Fibroblast of peridontal ligament (primary cell): Measurements from ENCODE around the gene DNAJC22.
A peak's percentile ranks its signal among the peaks of the same experiment; 100 is the strongest.
"Not testable (repeated sequence)": the region's sequence is repeated elsewhere in the genome, so short reads cannot be mapped to it uniquely, and the experiment has no call there.

ENCODE experiments used
- DNase-seq: peaks from one replicate; pipeline ENCODE4 v3.0.0-alpha.2; 2010; ENCODE audit errors: extremely low read depth

DNAJC22 gene

DNA sequence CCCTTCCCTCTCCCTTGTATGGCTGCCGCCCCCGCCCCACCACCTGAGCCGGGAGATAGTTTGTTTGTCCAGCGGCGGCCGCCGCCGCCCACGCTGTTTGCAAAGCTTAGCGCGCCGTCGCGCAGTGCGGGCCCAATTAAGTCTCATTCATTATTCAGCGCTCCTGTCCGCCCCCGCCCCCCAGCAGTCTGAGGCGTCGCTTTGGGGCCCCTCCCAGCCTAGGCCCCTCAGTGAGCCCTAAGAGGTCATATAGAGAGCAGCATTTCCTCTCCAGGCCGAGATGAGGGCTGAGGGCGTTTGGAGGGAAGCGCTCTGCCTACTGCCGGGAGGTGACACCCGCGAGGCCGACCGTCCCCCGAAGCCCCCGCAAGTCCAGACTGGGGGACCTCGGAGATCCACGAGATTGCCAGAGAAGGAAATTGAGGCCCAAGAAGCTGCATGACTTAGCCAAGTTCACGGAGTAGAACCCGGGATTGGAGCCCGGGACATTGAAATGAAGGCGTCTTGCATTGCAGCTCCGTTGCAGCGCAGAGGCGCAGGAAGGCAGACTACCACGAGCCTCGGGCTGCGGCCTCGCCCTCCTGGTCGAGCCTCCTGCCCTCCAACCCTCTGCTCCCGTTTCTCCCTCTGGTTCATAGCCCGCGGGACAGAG is at the start of gene DNAJC22:
Gene DNAJC22 (plus strand): TSS at position 230 of the 652 bp plus-strand sequence. CDS start 1,985 bp downstream, outside the sequence.
- no peak for DNase-seq

DNA sequence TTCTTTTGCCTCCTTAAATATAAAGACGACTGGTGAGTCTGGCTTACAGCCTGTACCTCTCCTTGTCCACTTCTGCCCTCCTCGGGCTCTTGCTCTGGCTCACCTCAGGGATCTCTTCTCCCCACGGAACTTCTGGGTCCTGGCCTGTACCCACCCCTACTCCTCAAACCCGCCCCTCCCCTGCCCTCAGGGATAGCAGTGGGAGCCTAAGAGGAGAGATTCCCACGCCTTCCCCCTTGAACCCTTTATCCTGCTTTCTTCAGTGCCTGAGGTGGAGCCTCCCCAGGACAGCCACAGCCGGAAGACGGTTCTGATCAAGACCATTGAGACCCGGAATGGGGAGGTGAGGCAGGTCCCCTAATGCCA is 49.0 kb upstream of the DNAJC22 start:
- no peak for DNase-seq

DNA sequence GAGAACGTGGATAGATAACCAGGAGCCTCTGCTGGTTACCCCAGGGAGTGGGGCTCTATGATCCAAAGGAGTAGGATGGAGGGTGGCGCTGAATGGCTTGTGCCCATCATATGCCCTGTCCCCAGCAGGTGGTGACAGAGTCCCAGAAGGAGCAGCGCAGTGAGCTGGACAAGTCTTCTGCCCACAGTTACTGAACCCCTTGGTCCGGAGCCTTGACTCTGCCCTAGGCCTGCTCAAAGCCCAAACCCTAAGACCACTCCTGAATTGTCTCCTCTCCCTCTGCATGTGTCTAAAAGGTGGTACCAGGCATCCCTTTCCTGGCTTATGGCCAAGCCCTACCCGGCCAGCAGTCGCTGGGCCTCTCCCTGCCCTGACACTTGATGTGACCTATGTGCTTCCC is 48.5 kb upstream of the DNAJC22 start:
- no peak for DNase-seq

DNA sequence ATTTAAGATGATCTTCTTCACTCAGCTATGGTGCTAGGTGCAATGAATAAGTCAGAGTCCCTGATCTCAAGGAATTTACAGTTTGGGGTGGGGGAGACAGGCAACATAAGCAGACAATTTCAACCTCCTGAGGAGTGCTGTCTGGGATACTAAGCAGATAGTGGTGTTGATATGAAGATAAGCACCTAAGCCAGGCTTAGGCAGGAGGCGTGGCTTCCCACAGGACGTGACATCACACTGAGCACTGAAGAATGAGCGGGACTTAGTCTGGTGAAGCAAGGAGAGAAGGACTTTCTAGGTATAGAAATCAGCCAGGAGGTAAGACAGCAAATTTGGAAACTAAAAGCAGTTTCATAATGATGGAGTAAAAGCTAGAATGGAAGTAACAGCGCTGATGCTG is 44.9 kb upstream of the DNAJC22 start:
- no peak for DNase-seq

DNA sequence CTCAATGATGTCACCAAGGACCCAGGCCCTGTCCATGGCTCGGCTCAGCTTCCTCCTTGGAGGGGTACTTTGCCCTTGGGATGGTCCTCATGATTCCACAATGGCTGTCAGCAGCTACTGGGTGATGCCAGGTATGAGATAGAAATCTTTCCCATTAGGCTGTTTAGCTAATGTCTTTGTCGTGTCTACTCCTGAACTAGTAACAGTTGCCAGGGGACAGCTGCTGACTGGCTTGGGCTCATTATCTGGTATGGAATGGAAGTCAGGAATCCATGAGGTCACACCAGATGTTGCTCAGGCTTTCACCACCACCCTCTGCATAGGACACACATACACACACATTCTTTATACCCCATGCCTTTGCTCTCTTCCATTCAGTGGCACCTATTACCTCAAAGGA is 42.5 kb upstream of the DNAJC22 start:
- peak; percentile 59 for DNase-seq

DNA sequence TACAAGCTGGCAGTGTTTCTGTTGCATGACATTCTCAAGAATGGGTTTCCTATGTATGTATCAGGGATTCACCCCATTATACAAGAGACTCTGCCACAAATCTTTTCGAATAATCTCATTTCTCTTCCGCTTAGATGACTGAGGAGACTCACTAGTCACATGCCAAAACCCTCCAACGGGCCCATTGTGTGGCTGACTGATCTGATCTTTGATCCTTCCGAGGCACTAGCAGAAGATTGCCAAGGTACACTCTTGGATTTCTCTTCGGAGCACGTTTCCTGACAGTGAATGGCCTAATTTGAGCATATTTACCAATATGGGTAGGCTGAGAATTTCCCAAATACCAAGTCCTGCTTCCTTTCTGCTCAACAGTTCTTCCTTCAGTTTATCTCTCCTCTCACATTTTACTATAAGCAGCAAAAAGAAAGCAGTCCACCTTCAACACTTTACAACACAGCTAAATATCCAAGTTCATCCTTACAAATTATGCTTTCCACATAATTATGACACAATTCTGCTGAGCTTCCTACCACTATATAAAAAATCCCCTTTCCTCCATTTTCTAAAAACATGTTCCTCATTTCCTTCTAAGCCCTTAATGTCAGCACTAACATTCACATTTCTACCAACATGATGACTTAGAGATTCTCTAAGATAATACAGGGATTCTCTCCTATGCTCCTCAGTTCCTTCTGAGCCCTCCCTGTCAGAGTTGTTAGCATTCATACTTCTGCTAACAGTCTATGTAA is 40.8 kb upstream of the DNAJC22 start:
- DNase-seq: no peak

DNA sequence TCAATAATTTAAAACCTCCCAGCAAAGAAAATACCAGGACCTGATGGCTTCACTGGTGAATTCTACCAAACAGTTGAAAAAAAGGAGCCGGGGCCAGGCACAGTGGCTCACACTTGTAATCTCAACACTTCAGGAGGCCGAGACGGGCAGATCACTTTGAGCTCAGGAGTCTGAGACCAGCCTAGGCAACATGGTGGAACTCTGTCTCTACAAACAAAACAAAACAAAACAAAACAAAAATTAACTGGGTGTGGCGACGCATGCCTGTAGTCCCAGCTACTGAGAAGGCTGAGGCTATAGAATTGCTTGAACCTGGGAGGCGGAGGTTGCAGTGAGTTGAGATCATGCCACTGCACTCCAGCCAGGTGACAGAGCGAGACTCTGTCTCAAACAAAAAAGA is 37.3 kb upstream of the DNAJC22 start:
- DNase-seq: no peak

DNA sequence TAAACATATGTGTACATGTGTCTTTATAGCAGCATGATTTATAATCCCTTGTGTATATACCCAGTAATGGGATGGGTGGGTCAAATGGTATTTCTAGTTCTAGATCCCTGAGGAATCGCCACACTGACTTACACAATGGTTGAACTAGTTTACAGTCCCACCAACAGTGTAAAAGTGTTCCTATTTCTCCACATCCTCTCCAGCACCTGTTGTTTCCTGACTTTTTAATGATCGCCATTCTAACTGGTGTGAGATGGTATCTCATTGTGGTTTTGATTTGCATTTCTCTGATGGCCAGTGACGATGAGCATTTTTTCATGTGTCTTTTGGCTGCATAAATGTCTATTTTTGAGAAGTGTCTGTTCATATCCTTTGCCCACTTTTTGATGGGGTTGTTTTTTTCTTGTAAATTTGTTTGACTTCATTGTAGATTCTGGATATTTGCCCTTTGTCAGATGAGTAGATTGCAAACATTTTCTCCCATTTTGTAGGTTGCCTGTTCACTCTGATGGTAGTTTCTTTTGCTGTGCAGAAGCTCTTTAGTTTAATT is 36.2 kb upstream of the DNAJC22 start:
- DNase-seq: not testable (repeated sequence)

DNA sequence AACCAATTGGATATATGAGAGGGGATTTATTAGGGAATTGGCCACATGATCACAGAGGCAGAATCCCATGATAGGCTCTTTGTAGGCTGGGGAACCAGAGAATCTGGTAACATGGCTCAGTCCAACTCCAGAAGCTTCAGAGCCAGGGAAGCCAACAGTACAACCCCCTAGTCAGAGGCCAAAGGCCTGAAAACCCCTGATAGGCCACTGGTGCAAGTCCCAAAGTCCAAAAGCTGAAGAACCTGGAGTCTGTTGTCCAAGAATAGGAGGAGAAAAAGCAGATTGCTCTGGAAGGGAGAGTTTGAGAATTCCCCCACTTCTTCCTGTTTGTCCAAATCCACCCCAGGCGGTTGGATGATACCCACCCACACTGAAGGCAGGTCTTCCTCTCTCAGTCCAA is 31.9 kb upstream of the DNAJC22 start:
- no peak for DNase-seq

DNA sequence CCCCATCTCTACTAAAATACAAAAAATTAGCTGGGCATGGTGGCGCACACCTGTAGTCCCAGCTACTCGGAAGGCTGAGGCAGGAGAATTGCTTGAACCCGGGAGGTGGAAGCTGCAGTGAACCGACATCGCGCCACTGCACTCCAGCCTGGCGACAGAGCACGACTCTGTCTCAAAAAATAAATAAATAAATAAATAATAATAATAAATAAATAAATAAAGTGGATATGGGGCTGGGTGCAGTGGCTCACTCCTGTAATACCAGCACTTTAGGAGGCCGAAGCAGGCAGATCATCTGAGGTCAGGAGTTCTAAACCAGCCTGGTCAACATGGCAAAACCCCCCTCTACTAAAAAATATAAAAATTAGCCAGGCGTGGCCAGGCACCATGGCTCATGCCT is 29.6 kb upstream of the DNAJC22 start:
- DNase-seq: not testable (repeated sequence)

DNA sequence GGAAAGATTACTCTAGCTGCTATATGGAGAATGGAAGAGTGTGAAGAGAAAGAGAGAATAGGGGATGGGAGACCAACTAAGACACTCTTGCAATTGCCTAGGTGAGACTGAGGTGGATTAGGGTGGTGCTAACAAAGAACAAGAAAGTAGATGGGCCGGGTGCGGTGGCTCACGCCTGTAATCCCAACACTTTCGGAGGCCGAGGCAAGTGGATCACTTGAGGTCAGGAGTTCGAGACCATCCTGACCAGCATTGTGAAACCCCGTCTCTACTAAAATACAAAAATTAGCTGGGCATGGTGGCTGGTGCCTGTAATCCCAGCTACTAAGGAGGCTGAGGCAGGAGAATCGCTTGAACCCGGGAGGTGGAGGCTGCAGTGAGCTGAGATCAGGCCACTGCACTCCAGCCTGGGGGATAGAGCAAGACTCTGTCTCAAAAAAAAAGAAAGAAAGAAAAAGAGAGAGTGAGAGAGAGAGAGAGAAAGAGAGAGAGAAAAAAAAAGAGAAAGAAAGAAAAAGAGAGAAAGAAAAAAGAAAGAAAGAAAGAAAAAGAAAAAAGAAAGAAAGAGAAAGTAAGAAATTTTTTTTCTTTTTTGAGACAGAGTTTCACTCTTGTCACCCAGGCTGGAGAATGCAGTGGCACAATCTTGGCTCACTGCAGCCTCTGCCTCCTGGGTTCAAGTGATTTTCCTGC is 26.1 kb upstream of the DNAJC22 start:
- not testable (repeated sequence) for DNase-seq

DNA sequence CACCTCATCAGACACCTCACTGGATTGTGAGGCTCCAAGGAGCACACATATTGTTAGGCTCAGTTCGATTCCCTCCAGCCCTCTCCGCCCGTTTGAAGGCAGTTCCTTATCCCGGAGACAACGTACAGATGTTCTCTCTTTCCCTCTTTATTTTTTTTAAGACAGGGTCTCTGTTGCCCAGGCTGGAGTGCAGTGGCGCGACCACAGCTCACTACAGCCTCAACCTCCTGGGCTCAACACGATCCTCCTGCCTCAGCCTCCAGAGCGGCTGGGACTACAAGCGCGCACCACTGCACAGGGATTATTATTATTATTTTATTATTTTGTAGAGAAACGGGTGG is 24.4 kb upstream of the DNAJC22 start:
- no peak for DNase-seq

DNA sequence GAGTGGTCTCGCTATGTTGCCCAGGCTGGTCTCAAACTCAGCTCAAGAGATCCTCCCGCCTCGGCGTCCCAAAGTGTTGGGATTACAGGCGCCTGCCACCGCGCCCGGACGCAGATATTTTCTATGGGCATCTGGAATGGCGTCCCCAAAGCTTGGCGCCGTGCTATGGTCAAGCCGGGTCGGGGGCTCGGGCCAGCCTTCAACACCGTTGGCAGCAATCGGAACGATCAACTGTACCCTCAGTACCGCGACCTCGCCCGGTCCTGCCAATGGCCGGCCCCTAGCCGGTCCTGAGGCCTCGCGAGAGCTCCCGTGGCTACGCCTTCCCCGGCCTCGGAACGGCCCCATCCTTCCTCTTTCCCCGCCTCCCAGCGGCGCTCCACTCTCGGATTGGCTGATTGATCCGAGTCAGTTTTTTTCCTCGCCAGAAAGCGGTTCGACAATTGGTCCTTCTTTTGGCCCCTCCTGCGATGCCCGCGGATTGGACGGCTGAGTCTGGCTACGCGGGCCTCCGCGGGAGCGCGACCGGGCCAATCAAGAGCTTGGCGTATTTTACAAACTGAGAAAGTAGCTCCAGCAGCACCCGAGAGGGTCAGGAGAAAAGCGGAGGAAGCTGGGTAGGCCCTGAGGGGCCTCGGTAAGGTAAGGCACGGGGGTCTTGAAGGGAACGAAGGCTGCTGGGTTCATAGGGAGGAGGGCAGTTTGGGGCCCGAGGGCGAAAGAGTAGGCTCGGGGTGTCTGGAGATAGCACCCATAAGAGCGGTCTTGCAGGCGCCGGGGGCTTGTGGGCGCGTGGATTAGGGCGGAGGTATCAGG is 23.8 kb upstream of the DNAJC22 start, which contains the start of gene TROAP:
Gene TROAP (plus strand): TSS at position 548 of the 816 bp plus-strand sequence. CDS start 354 bp downstream, outside the sequence.
- DNase-seq: peak; percentile 98

DNA sequence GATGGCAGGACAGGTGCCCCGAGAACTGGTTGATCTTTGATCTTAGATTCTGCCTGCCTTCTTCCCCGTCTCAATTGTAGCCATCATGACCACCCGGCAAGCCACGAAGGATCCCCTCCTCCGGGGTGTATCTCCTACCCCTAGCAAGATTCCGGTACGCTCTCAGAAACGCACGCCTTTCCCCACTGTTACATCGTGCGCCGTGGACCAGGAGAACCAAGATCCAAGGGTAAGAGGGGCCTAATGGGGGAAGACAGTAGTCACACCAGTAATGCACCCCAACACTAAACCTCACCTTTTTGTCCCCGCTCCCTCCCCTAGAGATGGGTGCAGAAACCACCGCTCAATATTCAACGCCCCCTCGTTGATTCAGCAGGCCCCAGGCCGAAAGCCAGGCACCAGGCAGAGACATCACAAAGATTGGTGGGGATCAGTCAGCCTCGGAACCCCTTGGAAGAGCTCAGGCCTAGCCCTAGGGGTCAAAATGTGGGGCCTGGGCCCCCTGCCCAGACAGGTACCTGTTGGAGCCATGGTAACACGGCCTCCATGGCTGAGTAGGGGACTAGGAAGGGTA is 23.1 kb upstream of the DNAJC22 start:
- no peak for DNase-seq

DNA sequence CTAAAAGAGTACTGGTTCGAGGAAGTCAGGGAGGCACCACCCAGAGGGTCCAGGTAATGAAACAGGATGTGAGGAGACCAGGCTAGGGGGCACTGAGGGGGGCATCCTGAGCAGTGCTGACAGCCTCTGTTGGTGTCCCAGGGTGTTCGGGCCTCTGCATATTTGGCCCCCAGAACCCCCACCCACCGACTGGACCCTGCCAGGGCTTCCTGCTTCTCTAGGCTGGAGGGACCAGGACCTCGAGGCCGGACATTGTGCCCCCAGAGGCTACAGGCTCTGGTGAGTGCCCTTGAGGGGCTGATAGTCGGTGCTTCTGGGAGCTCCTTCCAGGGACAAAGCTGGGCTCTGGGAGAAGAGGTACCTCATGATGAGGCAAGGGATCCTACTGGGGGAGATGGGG is 21.1 kb upstream of the DNAJC22 start:
- DNase-seq: no peak

DNA sequence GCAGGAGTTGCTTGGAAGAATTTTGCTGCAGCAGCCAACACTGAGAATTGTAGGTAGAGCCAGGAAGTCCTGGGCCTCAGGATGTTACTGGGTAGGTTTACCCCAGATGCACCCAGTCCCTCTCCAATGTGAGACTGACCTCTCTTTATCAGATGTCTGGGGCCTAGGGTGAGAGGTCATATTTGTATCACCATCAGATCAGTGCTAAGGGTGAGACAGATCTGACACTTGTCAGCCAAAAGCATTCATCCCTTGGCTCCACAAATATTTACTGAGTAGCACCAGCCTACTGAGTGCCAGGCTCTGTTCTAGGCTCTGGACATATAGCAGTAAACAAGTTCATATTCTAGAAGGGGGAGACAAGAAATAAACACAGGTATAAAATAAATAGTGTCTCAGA is 19.3 kb upstream of the DNAJC22 start:
- DNase-seq: no peak

DNA sequence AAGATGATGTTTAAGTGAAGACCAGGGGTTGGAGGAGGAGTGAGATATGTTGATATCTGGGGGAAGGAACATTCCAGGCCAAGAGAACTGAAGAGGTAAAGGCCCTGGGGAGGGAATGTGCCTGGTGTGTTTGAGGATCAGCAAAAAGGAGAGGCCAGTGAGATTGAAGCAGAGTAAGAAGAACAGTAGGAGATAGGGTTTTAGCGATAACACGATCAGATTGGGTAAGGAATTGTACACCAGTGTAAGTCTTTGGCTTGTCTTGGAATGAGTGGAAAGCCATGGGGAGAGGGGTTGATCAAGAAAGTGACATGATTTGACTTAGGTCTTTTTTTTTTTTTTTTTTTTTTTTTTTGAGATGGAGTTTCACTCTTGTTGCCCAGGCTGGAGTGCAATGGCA is 18.8 kb upstream of the DNAJC22 start:
- no peak for DNase-seq

DNA sequence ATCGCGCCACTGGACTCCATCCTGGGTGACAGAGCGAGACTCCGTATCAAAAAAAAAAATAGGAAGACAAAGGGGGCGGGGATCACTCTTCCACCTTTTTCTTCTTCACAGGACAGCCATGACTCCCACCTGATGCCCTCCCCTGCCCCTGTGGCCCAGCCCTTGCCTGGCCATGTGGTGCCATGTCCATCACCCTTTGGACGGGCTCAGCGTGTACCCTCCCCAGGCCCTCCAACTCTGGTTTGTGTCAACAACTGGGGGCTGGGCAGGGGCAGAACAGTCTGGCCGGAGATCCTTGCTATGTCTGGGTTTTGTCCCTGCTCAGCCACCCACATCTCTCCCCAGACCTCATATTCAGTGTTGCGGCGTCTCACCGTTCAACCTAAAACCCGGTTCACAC is 17.9 kb upstream of the DNAJC22 start:
- DNase-seq: no peak

DNA sequence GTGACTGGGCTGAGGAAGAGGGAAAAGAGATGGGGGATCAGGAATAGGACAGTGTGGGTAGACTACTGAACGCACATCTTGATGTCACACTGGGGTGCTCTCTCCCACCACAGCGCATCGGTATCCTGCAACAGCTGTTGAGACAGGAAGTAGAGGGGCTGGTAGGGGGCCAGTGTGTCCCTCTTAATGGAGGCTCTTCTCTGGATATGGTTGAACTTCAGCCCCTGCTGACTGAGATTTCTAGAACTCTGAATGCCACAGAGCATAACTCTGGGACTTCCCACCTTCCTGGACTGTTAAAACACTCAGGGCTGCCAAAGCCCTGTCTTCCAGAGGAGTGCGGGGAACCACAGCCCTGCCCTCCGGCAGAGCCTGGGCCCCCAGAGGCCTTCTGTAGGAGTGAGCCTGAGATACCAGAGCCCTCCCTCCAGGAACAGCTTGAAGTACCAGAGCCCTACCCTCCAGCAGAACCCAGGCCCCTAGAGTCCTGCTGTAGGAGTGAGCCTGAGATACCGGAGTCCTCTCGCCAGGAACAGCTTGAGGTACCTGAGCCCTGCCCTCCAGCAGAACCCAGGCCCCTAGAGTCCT is 16.6 kb upstream of the DNAJC22 start:
- no peak for DNase-seq

DNA sequence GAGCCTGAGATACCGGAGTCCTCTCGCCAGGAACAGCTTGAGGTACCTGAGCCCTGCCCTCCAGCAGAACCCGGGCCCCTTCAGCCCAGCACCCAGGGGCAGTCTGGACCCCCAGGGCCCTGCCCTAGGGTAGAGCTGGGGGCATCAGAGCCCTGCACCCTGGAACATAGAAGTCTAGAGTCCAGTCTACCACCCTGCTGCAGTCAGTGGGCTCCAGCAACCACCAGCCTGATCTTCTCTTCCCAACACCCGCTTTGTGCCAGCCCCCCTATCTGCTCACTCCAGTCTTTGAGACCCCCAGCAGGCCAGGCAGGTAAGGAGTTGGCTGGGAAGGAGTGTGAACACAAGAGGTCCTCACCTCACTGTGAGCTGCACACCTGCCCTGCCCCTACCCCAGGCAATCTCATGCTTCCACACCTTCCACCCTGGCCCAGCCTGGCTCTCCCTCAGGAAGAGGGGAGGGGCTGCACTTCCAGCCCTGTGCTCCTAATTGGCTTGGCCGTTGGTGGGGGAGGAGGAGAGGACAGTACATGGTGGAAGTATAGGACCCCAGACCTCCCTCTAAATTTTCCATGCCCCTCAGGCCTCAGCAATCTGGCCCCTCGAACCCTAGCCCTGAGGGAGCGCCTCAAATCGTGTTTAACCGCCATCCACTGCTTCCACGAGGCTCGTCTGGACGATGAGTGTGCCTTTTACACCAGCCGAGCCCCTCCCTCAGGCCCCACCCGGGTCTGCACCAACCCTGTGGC is 15.9 kb upstream of the DNAJC22 start:
- no peak for DNase-seq
